Mucosa of descending colon (tissue), 3 donors: ENCODE data around the gene RAVER2. TPM values are rescaled to one million over a fixed set of nuclear protein-coding genes. Genes with fewer than 3 reads are reported as not detected.

ENCODE experiments used
- ATAC-seq: fragments of 200-7000 bp; cut with Tn5 transposase; one replicate; pipeline ENCODE4 v1.9.1; 2020; ENCODE audit warnings: mild to moderate bottlenecking, moderate library complexity
- DNase-seq, 3 donors: peaks; one replicate each; pipeline ENCODE4 v3.0.0-alpha.2; 2020
- H3K36me3 ChIP-seq: fragments of 200-600 bp; one replicate; pipeline ENCODE4 v1.8.0; 2021; ENCODE audit warnings: low read depth, mild to moderate bottlenecking
- H3K4me1 ChIP-seq: fragments of 200-600 bp; one replicate; pipeline ENCODE4 v1.8.0; 2021; ENCODE audit warnings: low read depth, mild to moderate bottlenecking
- H3K4me3 ChIP-seq: fragments of 200-600 bp; one replicate; pipeline ENCODE4 v1.8.0; 2021; ENCODE audit warnings: mild to moderate bottlenecking
- H3K9me3 ChIP-seq: fragments of 200-600 bp; one replicate; pipeline ENCODE4 v1.8.0; 2021; ENCODE audit warnings: mild to moderate bottlenecking
- CTCF ChIP-seq: fragments of 200-600 bp; IDR thresholded peaks from one replicate; pipeline ENCODE4 v1.8.0; 2022; ENCODE audit warnings: antibody characterized with exemption, mild to moderate bottlenecking
- intact Hi-C, 2 donors: fragments of 100-400 bp; cut with DNase I in 1 of 2; cut with micrococcal nuclease in 1 of 2; formaldehyde crosslinking; loops; one replicate each; pipeline versions ENCODE4 v1.11.0 to v1.11.1; 2022; cut with DNase I, micrococcal nuclease
- total RNA-seq, 3 donors: library from RNA; stranded (reverse); fragmentation: NEBNext Ultra II Directional in 2 of 3; extraction: Animal tissue kit (Norgen Biotek cat#: 25700) in 2 of 3; gene quantifications; one replicate each; pipeline versions ENCODE4 v1.2.1 to v1.2.4, GENCODE V29; 2021 to 2023
- donor health status: DM: no; HTN: no; CAD: no; lungs with moderate emphysema.
- donor health status: DM: no; HTN: no; CAD: no.
- donor health status: DM: no; HTN: yes; CAD: no.

The RAVER2 gene
- total RNA-seq, 3 donors from 2014 or later, result 35.9 to 81.0 (median 46.3) TPM

DNA sequence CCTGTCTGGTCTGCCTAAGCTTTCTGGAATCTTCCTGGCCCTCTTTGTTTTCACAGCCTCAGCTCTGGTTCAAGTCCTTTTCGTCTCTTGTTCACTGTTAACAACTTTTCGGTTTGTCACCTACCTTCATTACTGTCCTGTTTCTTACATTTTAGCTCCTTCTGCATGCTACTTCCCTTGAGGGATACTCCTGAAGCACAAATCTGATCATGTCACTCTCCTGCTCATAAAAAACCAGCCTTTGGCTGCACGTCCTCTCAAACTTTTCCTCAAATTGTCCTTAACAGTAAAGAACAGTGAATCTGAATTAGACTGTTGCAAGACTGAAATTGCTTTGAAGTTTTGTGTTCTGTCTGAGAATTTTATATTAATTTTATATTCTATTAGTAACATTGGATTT is 3.3 kb downstream of the RAVER2 start:
- Histone ChIP-seq H3K4me3 (no peak overlapping the region), H3K36me3 (no peaks in the 10 kb centered on the region), H3K9me3 (no peaks in the 10 kb centered on the region), H3K4me1 (peaks cover 23% of the 10 kb centered on the region)
- no peak for TF ChIP-seq CTCF
- intact Hi-C loops, result no loop called here
- DNase-seq, result no peak
- ATAC-seq, result no peak

DNA sequence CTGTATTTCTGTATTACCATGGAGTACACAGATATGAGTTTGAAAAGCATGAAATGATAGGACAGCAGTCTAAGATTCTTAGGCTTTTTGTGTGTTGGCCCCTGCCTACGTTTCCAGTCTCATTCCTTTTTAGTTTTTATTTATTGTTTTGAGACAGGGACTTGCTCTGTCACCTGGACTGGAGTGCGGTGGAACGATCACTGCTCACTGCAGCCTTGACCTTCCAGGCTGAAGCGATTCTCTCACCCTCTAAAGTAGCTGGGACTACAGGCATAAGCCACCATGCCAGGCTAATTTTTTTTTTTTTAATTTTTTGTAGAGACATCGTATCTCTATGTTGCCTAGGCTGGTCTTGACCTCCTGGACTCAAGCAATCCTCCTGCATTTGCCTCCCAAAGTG is 3.8 kb downstream of the RAVER2 start:
- ATAC-seq (no peak), DNase-seq (no peak)
- TF ChIP-seq CTCF, result no peak
- Histone ChIP-seq H3K9me3 (no peaks in the 10 kb centered on the region), H3K4me3 (no peak overlapping the region), H3K36me3 (no peaks in the 10 kb centered on the region), H3K4me1 (peaks cover 23% of the 10 kb centered on the region)
- intact Hi-C loops, result no loop called here

DNA sequence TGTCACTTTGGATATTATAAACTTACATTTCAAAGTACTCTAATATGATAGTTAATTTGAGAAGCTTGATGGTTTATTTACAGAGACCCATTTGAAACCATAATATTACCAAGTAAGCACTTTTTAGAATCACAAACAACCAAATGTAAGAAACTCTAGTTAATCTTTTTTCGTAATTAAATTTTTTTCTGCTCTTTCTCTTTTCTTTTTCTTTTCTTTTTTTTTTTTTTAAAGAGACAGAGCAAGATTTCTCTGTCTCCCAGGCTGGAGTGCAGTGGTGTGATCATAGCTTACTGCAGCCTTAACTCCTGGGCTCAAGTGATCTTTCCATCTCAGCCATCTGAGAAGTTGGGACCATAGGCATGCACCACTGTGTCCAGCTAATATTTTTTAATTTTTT is 5.2 kb downstream of the RAVER2 start:
- no peak for DNase-seq
- Histone ChIP-seq H3K4me1 (peaks cover 27% of the 10 kb centered on the region), H3K9me3 (no peaks in the 10 kb centered on the region), H3K36me3 (no peaks in the 10 kb centered on the region), H3K4me3 (no peak overlapping the region)
- no peak for TF ChIP-seq CTCF
- intact Hi-C loops, result no loop called here
- ATAC-seq, result no peak

GRCh38 chr1:64750875-64751274 is 6.0 kb downstream of the RAVER2 start:
- H3K36me3 ChIP-seq, result no peaks in the 10 kb centered on the region
- H3K4me3 ChIP-seq, result no peak overlapping the region
- TF ChIP-seq CTCF, result no peak
- H3K9me3 ChIP-seq, result no peaks in the 10 kb centered on the region
- DNase-seq (no peak), ATAC-seq (no peak)
- intact Hi-C loops, result no loop called here
- peaks cover 27% of the 10 kb centered on the region for H3K4me1 ChIP-seq

- no peaks in the 10 kb centered on the region for H3K36me3 ChIP-seq
- ATAC-seq, result peak; percentile 72
- H3K4me3 ChIP-seq, result no peak overlapping the region
- H3K4me1 ChIP-seq, result peaks cover 31% of the 10 kb centered on the region
- no peak for TF ChIP-seq CTCF
- no peaks in the 10 kb centered on the region for H3K9me3 ChIP-seq
- intact Hi-C loops, result no loop called here
- no peak for DNase-seq
These were observed 9.3 kb downstream of the RAVER2 start for GRCh38 chr1:64754173-64754572.

DNA sequence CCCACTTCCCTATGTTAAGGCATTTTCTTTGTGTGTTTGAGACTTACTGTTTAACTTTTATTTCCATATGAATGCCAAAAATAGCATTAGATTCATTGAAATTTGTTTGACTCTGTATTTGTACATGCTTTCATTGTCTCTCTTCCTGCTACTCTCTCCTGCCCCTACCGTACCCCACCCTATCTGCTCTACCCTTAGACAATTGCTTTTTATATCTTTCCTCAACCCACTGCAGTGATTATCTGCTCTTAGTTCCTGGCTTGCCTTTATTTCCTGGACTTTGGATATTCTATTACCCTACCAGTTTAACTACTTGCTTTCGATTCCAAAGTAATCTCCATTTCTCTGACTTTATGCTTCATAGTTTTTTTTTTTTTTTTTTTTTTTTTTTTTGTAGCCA is 10.5 kb downstream of the RAVER2 start:
- H3K9me3 ChIP-seq, result no peaks in the 10 kb centered on the region
- H3K36me3 ChIP-seq, result no peaks in the 10 kb centered on the region
- intact Hi-C loops, result no loop called here
- no peak for TF ChIP-seq CTCF
- DNase-seq, result peak in 1 of 3 donors; percentile 59
- H3K4me3 ChIP-seq, result no peak overlapping the region
- ATAC-seq, result peak; percentile 96
- H3K4me1 ChIP-seq, result peaks cover 22% of the 10 kb centered on the region
